HG03280 (cell line): ENCODE measurements around the gene NIPBL.
"Not testable (repeated sequence)": the region's sequence is repeated elsewhere in the genome, so short reads cannot be mapped to it uniquely, and the experiment has no call there.

Experiments used
- ATAC-seq: cut with Tn5 transposase; IDR thresholded peaks from one replicate; pipeline ENCODE4 v1.9.1; 2021; ENCODE audit warnings: mild to moderate bottlenecking, moderate library complexity; ENCODE audit not compliant: unreplicated experiment

Gene NIPBL

DNA sequence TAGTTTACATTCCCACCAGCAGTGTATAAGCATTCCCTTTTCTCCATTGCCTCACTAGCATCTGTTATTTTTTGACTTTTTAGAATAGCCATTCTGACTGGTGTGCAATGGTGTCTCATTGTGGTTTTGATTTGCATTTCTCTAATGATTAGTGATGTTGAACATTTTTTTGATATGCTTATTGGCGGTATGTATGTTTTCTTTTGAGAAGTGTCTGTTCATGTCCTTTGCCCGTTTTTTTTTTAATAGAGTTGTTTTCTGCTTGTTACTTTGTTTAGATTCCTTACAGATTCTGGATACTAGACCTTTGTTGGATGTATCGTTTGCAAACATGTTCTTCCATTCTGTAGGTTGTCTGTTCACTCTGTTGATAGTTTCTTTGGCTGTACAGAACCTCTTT lies 25.3 kb downstream of the NIPBL start:
- ATAC-seq: no peak

DNA sequence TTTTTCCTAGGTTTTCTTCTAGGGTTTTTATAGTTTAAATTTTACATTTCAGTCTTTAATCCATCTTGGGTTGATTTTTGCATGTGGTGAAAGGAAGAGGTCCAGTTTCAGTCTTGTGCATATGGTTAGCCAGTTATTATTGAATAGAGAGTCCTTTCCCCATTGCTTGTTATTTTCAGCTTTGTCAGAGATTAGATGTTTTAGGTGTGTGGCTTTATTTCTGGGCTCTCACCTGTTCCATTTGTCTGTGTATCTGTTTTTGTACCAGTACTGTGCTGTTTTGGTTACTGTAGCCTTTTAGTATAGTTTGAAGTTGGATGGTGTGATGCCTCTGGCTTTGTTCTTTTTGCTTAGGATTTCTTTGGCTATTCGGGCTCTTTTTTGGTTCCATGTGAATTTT lies 25.8 kb downstream of the NIPBL start:
- ATAC-seq: no peak

DNA sequence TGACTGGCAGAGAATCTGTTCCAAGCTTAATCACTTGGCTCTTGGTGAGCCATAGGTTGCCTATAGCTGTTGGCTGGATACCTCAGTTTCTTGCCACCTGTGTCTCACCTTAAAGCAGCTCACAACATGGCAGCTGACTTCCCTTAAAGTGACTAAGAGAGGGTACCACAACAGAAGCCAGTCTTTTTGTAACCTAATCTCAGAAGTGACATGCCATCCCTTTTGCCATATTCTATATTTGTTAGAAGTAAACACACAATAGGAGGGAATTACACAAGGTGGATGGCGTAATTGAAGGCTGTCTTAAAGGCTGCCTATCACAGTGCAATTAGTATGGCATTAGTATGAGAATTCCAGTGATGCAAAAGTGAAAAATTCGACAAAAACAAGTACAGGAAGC lies 28.1 kb downstream of the NIPBL start:
- ATAC-seq: no peak

DNA sequence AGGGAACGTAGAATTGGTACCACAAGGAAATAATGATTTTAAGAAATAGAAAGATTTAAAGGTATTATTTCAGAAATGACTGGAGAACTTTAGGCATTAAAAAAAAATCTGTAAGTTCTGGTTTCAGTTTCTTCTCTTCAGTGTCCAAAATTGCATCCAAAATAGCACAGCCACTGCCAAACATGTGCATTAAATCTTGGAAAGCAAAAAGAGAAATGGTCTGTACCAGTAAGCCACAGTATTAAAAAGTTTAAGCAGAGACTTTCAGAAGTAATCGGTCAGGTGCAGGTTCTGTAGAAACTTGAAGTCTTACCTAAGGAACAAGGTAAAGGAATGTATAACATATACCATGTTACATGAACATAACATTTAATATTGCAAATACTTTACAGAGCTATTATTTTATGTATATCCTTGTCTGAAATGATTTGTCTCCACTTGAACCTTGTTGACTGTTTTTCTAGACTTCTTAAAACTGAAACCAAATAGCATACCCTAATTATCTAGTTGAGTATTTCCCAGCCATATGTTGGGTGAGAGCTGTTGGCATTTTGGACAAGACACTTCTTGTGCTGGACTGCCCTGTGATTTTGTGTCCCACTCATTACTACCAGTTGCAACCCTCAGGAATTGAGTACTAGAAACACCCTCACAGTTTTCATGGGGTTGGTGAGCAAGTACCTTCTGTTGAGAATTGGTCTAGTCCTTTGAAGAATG lies 32.1 kb downstream of the NIPBL start:
- ATAC-seq: no peak

DNA sequence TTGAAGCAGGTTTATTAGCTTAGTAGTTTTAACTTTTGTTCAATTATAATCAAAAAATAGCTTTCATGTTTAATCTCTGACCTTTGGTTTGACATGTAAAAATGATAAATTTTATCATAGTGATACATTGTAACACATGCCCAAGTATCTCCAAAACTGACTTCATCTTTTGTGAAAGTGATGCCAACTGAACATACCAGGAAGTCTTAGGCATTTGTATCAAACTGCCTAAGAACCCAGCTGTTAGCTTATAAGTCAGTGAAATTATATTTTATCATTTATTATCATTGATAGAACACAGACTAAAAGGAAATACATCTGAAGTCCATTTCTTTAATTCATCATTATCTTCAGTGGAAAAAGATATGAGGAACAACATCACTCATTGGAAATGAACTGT lies 39.1 kb downstream of the NIPBL start:
- no peak for ATAC-seq

DNA sequence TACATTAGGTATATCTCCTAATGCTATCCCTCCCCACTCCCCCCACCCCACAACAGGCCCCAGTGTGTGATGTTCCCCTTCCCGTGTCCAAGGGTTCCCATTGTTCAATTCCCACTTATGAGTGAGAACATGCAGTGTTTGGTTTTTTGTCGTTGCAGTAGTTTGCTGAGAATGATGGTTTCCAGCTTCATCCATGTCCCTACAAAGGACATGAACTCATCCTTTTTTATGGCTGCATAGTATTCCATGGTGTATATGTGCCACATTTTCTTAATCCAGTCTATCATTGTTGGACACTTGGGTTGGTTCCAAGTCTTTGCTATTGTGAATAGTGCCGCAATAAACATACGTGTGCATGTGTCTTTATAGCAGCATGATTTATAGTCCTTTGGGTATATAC lies 40.0 kb downstream of the NIPBL start:
- not testable (repeated sequence) for ATAC-seq

DNA sequence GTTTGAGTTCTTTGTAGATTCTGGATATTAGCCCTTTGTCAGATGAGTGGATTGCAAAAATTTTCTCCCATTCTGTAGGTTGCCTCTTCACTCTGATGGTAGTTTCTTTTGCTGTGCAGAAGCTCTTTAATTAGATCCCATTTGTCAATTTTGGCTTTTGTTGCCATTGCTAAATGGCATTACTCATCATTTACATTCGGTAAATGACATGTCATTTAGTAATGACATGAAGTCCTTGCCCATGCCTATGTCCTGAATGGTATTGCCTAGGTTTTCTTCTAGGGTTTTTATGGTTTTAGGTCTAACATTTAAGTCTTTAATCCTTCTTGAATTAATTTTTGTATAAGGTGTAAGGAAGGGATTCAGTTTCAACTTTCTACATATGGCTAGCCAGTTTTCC lies 40.8 kb downstream of the NIPBL start:
- not testable (repeated sequence) for ATAC-seq

DNA sequence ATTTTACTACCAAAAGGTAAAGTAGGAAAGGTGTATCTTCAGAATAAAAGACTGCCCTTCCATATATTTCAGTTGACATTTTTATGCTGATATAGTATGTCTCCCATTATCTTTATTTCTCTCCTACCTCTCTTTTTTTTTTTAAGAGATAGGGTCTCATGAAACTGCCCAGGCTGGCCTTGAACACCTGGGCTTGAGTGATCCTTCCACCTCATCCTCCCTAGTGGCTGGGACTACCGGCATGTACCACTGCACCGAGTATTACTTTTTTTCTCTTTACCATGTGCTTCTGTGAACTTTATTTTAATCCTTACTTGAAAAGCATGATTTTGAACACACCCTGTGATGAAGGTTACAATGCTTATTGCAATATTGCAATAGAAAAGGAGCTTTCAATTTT lies 42.7 kb downstream of the NIPBL start:
- no peak for ATAC-seq

DNA sequence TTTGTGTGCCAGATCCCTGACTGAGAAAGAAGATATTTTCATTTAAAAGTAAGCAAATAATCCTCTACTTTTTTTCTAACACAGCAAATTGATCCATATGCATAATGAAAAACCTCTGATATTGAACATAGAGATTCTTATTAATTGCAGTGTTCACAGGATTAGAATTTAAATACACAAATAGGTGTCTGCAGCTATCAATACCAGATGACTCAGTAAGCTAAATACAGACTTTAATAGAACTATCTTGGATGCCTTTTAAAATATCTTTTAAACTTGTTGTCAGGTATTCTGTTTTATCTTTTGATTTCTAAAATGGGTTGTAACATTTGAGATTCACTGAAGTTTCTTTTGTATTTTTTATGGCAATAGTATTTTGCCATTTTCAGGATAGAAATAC lies 43.1 kb downstream of the NIPBL start:
- no peak for ATAC-seq

DNA sequence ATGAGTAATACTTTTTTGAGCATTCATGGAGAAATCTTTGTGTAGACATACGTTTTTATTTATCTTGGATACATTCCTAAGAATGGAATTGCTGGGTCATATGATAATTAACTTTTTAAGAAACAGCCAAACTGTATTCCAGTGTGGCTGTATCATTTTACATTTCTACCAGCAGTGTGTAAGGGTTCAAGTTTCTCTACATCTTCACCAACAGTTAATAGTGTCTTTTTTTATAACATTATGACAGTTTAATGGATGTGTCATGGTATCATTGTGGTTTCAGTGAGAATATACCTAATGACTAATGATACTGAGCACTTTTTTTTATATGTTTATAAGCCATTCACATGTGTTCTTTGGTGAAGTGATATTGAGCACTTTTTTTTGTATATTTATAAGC lies 52.4 kb downstream of the NIPBL start:
- no peak for ATAC-seq

DNA sequence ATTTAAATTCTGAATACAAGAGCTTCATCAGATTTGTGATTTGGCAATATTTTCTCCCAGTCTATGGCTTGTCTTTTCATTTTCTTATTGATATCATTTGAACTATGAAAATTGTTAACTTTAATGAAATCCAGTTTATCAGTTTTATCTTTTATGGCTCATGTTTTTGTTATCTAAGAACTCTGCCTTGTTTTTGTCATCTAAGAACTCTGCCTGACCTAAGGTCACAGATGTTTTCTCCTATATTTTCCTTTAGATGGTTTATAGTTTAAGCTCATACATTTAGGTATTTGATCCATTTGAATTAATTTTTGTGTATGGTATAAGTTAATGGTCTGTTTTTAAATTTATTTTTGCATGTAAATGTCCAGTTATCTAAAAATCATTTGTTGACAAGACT lies 52.9 kb downstream of the NIPBL start:
- ATAC-seq: no peak

DNA sequence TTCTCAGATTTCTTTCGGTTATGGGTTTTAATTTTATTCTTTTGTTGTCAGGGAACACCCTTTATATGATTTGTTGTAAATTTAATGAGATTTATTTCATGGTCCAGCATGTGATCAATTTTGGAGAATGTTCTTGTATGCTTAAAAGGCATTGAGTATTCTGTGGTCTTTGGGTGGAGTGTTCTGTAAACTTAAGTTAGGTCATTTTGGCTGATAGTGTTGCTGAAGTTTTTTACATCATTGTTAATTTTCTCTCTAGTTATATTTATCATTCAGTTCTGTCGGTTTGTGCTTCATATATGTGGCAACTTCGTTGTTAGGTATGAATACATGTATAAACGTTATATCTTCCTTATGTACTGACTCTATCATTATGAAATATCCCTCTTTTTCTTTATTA lies 55.5 kb downstream of the NIPBL start:
- ATAC-seq: no peak

DNA sequence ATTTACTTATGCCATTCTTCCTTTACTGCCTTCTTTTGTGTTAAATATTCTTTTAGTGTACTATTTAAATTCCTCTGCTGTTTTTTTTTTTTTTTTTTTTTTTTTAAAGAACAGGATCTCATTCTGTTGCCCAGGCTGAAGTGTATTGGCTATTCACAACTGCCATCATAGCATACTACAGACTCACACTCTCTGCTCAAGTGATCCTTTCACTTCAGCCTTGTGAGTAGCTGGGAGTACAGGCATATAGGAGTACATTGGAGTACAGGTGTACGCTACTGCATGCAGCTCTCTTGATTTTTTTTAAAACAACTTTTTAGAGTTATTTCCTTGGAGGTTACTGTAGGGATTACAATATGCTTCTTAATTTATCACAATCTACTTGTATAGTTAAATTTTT lies 56.1 kb downstream of the NIPBL start:
- no peak for ATAC-seq

DNA sequence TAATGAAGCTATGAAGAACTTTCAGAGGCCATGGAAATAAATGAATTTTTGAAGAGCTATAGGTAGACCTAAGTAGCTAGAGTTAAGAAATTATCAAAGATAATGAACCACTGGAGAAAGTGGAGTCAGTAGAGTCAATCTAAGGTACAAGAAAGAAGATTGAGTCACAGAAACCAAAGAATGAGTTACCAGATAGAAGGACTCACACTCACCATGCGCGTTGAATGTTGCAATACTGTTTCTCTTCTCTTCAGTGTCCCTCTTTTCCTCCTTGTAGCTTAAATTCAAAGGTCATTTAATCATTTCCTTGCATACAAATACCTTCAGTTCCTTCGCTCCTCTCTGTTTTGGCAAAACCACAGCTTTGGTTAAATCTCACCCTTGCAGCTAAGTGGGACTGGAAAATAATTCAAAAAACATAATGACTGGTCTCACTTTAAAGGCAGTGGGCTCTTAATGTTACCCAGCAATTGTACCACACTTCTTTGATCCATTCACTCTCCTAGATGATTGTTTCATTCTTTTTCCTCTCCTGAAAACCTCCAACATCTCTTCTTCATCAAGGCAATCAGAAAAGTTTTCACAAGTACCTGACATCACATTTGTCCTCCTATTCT lies 58.3 kb downstream of the NIPBL start:
- ATAC-seq: no peak

DNA sequence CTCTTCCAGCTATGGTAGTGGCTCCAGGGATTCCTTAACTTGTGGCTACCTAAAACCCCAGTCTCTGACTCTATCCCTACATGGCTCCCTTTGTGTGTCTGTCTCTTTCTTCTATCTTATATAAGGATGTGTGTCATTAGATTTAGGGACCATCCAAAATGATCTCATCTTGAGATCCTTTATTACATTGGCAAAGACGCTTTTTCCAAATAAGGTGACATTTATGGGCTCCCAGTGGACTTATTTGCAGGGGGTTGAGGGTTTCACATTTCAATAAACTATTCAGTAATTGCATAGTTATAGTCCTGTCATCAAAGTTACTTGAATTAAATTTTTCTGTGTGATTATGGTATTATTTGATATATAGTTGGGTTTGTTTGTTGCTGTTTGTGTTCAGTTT lies 59.2 kb downstream of the NIPBL start:
- ATAC-seq: no peak

DNA sequence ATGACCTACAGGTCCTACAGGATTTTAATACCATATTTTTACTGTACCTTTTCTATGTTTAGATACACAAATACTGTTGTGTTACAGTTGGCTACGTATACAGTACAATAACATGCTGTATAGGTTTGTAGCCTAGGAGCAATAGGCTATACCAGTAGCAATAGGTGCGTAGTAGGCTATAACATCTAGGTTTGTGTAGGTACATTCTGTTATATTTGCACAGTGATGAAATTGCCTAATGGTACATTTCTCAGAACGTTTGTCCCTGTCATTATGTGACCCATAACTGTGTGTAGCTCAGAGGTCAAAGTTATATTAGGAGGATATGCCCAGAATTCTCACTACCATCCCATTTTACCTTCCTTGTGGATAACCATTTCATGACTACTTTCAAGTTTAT lies 59.7 kb downstream of the NIPBL start:
- ATAC-seq: no peak

DNA sequence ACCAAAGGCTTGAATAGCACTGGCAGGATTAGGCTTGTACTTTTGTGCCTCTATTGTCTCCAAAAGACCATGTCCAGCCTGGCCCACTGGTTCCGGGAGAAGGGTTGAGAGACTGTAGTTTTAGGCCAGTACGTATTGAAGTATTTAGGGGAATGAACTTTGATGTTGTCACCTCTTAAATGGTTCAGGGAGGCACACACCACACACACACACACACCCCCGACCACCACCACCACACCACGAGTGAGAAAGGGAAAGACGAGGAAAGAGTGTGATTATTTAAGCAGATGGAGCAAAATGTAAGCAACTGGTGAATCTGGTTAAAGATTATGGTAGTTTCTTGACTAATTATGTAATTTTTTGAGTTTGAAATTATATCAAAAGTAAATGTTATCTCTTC lies 61.6 kb downstream of the NIPBL start:
- ATAC-seq: no peak

DNA sequence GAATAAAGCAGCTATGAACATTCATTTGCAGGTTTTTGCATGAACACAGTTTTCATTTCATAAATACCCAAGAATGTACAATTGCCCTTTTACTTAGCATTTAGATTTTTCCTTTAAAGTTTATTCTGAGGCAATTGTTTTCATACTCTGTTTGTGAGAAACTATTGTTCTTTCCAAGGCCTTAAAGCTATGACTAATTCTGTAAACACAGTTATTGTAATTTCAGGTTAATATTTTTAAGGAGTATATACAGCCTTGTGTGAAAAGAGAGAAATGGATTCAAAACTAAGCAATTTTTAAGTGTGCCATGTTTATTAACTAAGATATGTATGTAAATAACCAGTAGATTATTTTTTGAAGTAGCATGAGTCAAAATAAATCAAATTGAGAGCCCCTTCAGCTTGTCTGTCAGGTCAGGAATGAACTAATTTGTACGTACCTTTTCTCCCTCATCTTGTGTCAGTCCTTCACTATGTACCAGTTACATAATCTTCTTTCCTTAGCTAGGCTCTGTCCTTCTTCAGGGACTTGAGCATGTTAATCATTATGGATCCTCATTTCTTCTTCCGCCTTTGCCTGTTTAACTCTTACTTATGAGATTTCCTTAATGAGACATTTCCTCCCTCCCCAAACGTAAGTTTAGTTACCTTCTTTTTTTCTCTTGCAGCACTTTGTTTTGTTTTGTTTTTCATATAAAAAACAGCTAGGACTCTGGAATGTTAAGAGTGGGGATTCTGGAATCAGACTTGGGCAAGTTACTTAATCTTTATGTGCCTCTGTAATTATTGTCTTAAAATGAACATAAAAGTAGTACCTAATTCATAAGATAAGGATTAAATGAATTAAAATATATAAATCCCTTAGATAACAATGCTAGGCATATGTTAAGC lies 63.6 kb downstream of the NIPBL start:
- ATAC-seq: no peak

DNA sequence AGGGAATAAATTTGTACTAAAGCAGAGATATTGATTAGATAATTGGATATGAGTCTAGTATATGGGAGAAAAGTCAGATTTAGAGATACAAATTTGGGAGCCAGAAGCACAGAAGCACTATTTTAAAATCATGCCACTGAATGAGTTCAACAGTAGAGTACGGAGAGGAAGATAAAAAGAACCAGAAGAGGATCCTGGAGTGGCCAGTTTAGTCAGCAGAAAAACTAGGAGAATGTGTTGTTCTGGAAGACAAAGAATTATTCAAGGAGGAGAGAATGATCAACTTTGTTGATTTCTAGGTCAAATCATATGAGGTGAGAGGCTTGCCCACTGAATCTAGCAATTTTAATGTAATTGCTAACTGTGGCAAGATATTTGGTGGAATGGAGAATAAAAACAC lies 67.0 kb downstream of the NIPBL start:
- ATAC-seq: no peak

DNA sequence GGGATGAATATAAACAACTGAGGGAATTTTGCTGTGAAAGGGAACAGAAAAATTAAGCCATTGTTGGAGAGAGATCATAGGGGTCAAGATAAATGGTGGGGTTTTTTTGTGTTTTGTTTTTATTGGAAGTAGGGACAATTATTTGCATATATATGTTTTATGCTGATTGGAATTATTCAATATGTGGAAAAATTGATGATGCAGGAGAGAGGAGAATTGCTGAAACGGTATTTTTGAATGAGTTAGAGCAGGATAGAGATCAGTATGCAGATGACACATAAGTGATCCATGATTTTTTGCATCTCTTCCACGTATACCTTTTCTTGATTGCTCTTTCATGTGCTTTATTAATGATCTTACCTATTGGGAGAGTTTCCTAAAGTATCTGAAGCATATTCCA lies 67.5 kb downstream of the NIPBL start:
- ATAC-seq: no peak

DNA sequence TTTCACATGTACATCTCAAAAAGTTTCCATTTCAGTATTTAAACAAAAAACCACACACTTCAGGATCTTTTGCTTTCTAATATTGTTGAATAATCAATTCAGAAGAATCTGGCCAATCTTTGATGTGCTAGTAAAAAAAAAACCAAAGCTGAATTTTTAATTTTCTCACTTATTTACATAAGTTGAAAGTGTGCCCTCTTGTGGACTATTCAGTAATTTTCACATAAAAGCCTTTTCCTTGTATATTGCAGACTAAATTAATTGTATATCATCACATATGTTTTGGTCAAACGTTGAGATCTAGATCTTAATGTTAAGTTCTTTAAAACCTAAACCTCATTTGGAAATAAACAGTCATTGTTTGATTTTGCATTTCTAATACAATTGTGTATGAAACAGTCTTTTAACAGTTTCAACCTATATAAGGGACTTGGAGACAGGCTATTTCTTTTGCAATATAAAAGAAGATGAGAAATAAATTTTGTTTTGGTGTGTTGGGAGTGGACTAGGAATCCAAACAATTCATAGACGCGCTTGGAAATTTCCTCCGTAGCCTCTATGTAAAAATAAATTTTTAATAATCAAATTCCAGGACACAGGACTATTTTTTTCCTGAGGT lies 68.1 kb downstream of the NIPBL start:
- ATAC-seq: no peak

DNA sequence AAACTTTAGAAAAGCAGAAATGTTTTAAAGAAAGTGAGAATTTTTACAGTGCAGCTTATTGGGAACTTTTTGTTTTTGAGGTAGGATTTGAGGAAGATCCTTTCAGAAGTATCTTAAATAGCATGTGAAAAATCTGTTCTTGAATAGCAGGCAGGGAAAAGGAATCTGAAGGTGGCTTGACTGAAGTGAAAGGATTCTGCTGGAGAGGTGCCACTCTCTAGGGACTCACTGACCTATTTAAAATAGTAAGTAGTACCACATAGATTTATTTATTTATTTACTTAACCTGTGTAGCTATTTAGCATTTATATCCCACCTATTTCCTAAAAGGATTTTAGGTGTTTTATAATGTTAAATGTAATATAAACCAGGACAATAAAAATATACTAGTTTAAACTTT lies 69.1 kb downstream of the NIPBL start:
- ATAC-seq: no peak
